IMR-90 (cell line): ENCODE measurements around the gene BCO2. TPM values are rescaled to one million over a fixed set of nuclear protein-coding genes. Genes with fewer than 3 reads are reported as not detected.

Source experiments
- ATAC-seq: fragments of 200-7000 bp; cut with Tn5 transposase; 2 replicates; pipeline ENCODE4 v1.9.1; 2020; ENCODE audit warnings: low read depth, mild to moderate bottlenecking, moderate library complexity
- BruUV-seq: library from RNA; stranded (reverse); fragments of 400-500 nt; replicated peaks from 2 replicates; lab custom pipeline; 2021; lab: Mats Ljungman, UMichigan
- CTCF ChIA-PET: fragments of 300-600 bp; formaldehyde crosslinking; extraction: SDS; loops from one replicate; lab custom pipeline; 2021; ENCODE audit warnings: antibody characterized with exemption; lab: Yijun Ruan, JAX
- POLR2A ChIA-PET: fragments of 300-600 bp; sonication (Branson Sonifier 250); formaldehyde crosslinking; loops from one replicate; lab custom pipeline; 2022; ENCODE audit warnings: antibody characterized with exemption; ENCODE audit not compliant: unreplicated experiment; lab: Charles Lee
- DNase-seq: peaks from one replicate; pipeline ENCODE4 v3.0.0; 2013
- H2AFZ ChIP-seq: replicated peaks from 2 replicates; pipeline ENCODE3; 2013; ENCODE audit warnings: low read length, mild to moderate bottlenecking; ENCODE audit not compliant: poor library complexity
- H2AK5ac ChIP-seq: 2 replicates; pipeline ENCODE4 v1.6.1; 2013; ENCODE audit warnings: low read depth, low read length, inconsistent platforms
- H2AK9ac ChIP-seq: replicated peaks from 2 replicates; pipeline ENCODE3; 2013; ENCODE audit warnings: mild to moderate bottlenecking, low read depth, low read length, moderate library complexity; ENCODE audit not compliant: poor library complexity
- H2BK120ac ChIP-seq: 2 replicates; pipeline ENCODE4 v1.6.1; 2013; ENCODE audit warnings: low read depth, low read length, inconsistent platforms
- H2BK15ac ChIP-seq: 3 replicates; pipeline ENCODE4 v1.6.1; 2013; ENCODE audit warnings: low read depth, low read length, inconsistent platforms
- H2BK20ac ChIP-seq: 2 replicates; pipeline ENCODE4 v1.6.1; 2013; ENCODE audit warnings: low read depth, mild to moderate bottlenecking, inconsistent platforms, low read length, moderate library complexity
- H2BK5ac ChIP-seq: 2 replicates; pipeline ENCODE4 v1.6.1; 2013; ENCODE audit warnings: mild to moderate bottlenecking, low read depth, low read length, inconsistent platforms; ENCODE audit not compliant: poor library complexity, severe bottlenecking
- H3K14ac ChIP-seq: replicated peaks from 2 replicates; pipeline ENCODE4 v1.6.1; 2013; ENCODE audit warnings: low read depth, low read length, inconsistent platforms
- H3K18ac ChIP-seq: 2 replicates; pipeline ENCODE4 v1.6.1; 2013; ENCODE audit warnings: low read depth, low read length, control low read depth
- H3K23ac ChIP-seq: 2 replicates; pipeline ENCODE4 v1.6.1; 2013; ENCODE audit warnings: low read depth, low read length, inconsistent platforms
- H3K27ac ChIP-seq: 2 replicates; pipeline ENCODE4 v1.5.1; 2013; ENCODE audit warnings: mild to moderate bottlenecking, control low read depth, low read length; ENCODE audit not compliant: insufficient read depth
- H3K27me3 ChIP-seq: 2 replicates; pipeline ENCODE4 v1.6.1; 2013; ENCODE audit warnings: low read length; ENCODE audit not compliant: control insufficient read depth, insufficient read depth
- H3K36me3 ChIP-seq: 2 replicates; pipeline ENCODE4 v1.6.1; 2013; ENCODE audit warnings: low read length, mixed read lengths; ENCODE audit not compliant: control insufficient read depth, insufficient read depth
- H3K4ac ChIP-seq: 2 replicates; pipeline ENCODE4 v1.6.1; 2013; ENCODE audit warnings: low read depth, low read length, inconsistent platforms
- H3K4me1 ChIP-seq: 2 replicates; pipeline ENCODE4 v1.6.1; 2013; ENCODE audit warnings: low read length, mixed read lengths; ENCODE audit not compliant: control insufficient read depth, insufficient read depth
- H3K4me2 ChIP-seq: 2 replicates; pipeline ENCODE4 v1.6.1; 2013; ENCODE audit warnings: low read depth, mild to moderate bottlenecking, control low read depth, low read length, moderate library complexity
- H3K4me3 ChIP-seq: 2 replicates; pipeline ENCODE4 v1.5.1; 2013; ENCODE audit warnings: low read depth, mild to moderate bottlenecking, control low read depth, low read length, moderate library complexity; ENCODE audit not compliant: insufficient read depth
- H3K56ac ChIP-seq: 2 replicates; pipeline ENCODE4 v1.6.1; 2013; ENCODE audit warnings: low read length, inconsistent platforms; ENCODE audit not compliant: insufficient read depth; ENCODE audit errors: extremely low read depth
- H3K79me1 ChIP-seq, 2 experiments: 2 replicates each; pipeline ENCODE4 v1.6.1; 2013; ENCODE audit warnings: low read length in 2 of 2, inconsistent platforms in 1 of 2, low read depth in 1 of 2
- H3K9ac ChIP-seq: 2 replicates; pipeline ENCODE4 v1.6.1; 2013; ENCODE audit warnings: low read depth, low read length, control low read depth
- H3K9me1 ChIP-seq: 2 replicates; pipeline ENCODE4 v1.6.1; 2013; ENCODE audit warnings: low read length, inconsistent platforms; ENCODE audit not compliant: insufficient read depth
- H3K9me3 ChIP-seq: 2 replicates; pipeline ENCODE4 v1.6.1; 2013; ENCODE audit warnings: low read length; ENCODE audit not compliant: control insufficient read depth, insufficient read depth
- H4K20me1 ChIP-seq: 2 replicates; pipeline ENCODE4 v1.6.1; 2013; ENCODE audit warnings: low read length, inconsistent platforms; ENCODE audit not compliant: insufficient read depth
- H4K5ac ChIP-seq: 2 replicates; pipeline ENCODE4 v1.6.1; 2013; ENCODE audit warnings: mild to moderate bottlenecking, low read depth, low read length, control low read depth
- H4K8ac ChIP-seq, 2 experiments: 2 replicates each; pipeline ENCODE4 v1.6.1; 2013; ENCODE audit warnings: low read depth in 2 of 2, low read length in 2 of 2, control low read depth in 1 of 2, inconsistent platforms in 1 of 2
- H4K91ac ChIP-seq: 2 replicates; pipeline ENCODE4 v1.6.1; 2013; ENCODE audit warnings: low read depth, low read length, inconsistent platforms; ENCODE audit not compliant: insufficient read depth
- BHLHE40 ChIP-seq: fragments of 150-350 bp; IDR thresholded peaks from 2 replicates; pipeline ENCODE4 v1.6.1; 2016; ENCODE audit warnings: mild to moderate bottlenecking, low read depth, low read length
- CEBPB ChIP-seq: IDR thresholded peaks from 2 replicates; pipeline ENCODE4 v1.6.1; 2012; ENCODE audit warnings: low read depth, low read length, improper control_type of control experiment
- CHD1 ChIP-seq: IDR thresholded peaks from 2 replicates; pipeline ENCODE4 v1.6.1; 2012; ENCODE audit warnings: low read depth, low read length, improper control_type of control experiment
- CTCF ChIP-seq: conservative IDR thresholded peaks from 2 replicates; pipeline ENCODE4 v1.5.1; 2012; ENCODE audit warnings: mild to moderate bottlenecking, low read depth, low read length, improper control_type of control experiment
- FOS ChIP-seq: fragments of 150-350 bp; IDR thresholded peaks from 2 replicates; pipeline ENCODE4 v1.6.1; 2016; ENCODE audit warnings: low read depth, low read length
- MAFK ChIP-seq: IDR thresholded peaks from 2 replicates; pipeline ENCODE4 v1.6.1; 2012; ENCODE audit warnings: low read depth, low read length, improper control_type of control experiment
- MAZ ChIP-seq: IDR thresholded peaks from 2 replicates; pipeline ENCODE4 v1.6.1; 2012; ENCODE audit warnings: low read depth, mild to moderate bottlenecking, low read length, improper control_type of control experiment, moderate library complexity, borderline replicate concordance
- MXI1 ChIP-seq: IDR thresholded peaks from 2 replicates; pipeline ENCODE4 v1.6.1; 2012; ENCODE audit warnings: low read depth, mild to moderate bottlenecking, low read length, moderate library complexity, borderline replicate concordance
- NFE2L2 ChIP-seq: fragments of 150-350 bp; IDR thresholded peaks from 2 replicates; pipeline ENCODE4 v1.6.1; 2016; ENCODE audit warnings: low read depth, mild to moderate bottlenecking, low read length
- POLR2A ChIP-seq: IDR thresholded peaks from 2 replicates; pipeline ENCODE4 v1.6.1; 2012; ENCODE audit warnings: mild to moderate bottlenecking, low read depth, low read length
- RAD21 ChIP-seq: IDR thresholded peaks from 2 replicates; pipeline ENCODE4 v1.6.1; 2012; ENCODE audit warnings: low read length, improper control_type of control experiment
- RCOR1 ChIP-seq: IDR thresholded peaks from 2 replicates; pipeline ENCODE4 v1.6.1; 2012; ENCODE audit warnings: mild to moderate bottlenecking, low read length, improper control_type of control experiment; ENCODE audit not compliant: insufficient replicate concordance
- RFX5 ChIP-seq: IDR thresholded peaks from 2 replicates; pipeline ENCODE4 v1.8.0; 2012; ENCODE audit warnings: low read depth, mild to moderate bottlenecking, low read length, moderate library complexity
- SMC3 ChIP-seq: fragments of 150-350 bp; IDR thresholded peaks from 2 replicates; pipeline ENCODE4 v1.6.1; 2016; ENCODE audit warnings: low read depth, mild to moderate bottlenecking, antibody characterized with exemption, low read length, moderate library complexity
- USF2 ChIP-seq: fragments of 150-350 bp; IDR thresholded peaks from 2 replicates; pipeline ENCODE4 v1.6.1; 2017; ENCODE audit warnings: mild to moderate bottlenecking, antibody characterized with exemption, low read length, low read depth
- WGBS, 2 experiments: methylation state at CpG; one replicate each; pipeline versions ENCODE4 v1.1.5 to v1.1.7; 2013; ENCODE audit warnings: missing lambda C conversion rate in 2 of 2; ENCODE audit not compliant: insufficient read length in 1 of 2; ENCODE audit errors: extremely low coverage in 2 of 2; 5-methylcytosine and 5-hydroxymethylcytosine counted together
- dilution Hi-C: fragments of 300-500 bp; cut with HindIII; formaldehyde crosslinking; loops from one replicate; pipeline ENCODE4 v1.14.3; 2018; ENCODE audit warnings: low sequenced_read_pairs; ENCODE audit not compliant: unreplicated experiment
- in situ Hi-C: fragments of 300-500 bp; cut with MboI; formaldehyde crosslinking; loops from 3 replicates; pipeline ENCODE4 v1.14.3; 2019; ENCODE audit warnings: low sequenced_read_pairs, inconsistent platforms, mixed read lengths
- intact Hi-C: fragments of 100-400 bp; cut with micrococcal nuclease; formaldehyde crosslinking; loops from 2 replicates; pipeline ENCODE4 v1.10.0; 2022
- polyA plus RNA-seq, 3 experiments: library from polyadenylated mRNA; depleted of rRNA; stranded (reverse); fragments of >200 nt; gene quantifications; 2 replicates each; pipeline ENCODE4 v1.2.3, GENCODE V29; 2012; ENCODE audit warnings: low replicate concordance in 1 of 3
- total RNA-seq: library from RNA; depleted of rRNA; stranded (reverse); fragments of >200 nt; gene quantifications from 2 replicates; pipeline ENCODE4 v1.2.3, GENCODE V29; 2012
- TF ChIP-seq, protein P1 (sequence below): fragments of 150-350 bp; IDR thresholded peaks from 2 replicates; pipeline ENCODE4 v1.6.1; 2016; ENCODE audit warnings: low read depth, mild to moderate bottlenecking, low read length, moderate library complexity, borderline replicate concordance

Gene BCO2
- total and polyA plus RNA-seq, 2 of the 4 experiments (the other 2 are of a cell fraction): 0.18 to 0.68 TPM

GRCh38 chr11:112176077-112176476, 765 bp downstream of the BCO2 start:
- H3K18ac ChIP-seq: no peak overlapping the region
- TF ChIP-seq, protein P1, sequence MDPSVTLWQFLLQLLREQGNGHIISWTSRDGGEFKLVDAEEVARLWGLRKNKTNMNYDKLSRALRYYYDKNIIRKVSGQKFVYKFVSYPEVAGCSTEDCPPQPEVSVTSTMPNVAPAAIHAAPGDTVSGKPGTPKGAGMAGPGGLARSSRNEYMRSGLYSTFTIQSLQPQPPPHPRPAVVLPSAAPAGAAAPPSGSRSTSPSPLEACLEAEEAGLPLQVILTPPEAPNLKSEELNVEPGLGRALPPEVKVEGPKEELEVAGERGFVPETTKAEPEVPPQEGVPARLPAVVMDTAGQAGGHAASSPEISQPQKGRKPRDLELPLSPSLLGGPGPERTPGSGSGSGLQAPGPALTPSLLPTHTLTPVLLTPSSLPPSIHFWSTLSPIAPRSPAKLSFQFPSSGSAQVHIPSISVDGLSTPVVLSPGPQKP: no peak
- TF ChIP-seq SMC3 (no peak), USF2 (no peak), MAZ (no peak), NFE2L2 (no peak), CEBPB (no peak), RFX5 (no peak), CHD1 (no peak), MAFK (no peak), CTCF (no peak), BHLHE40 (no peak), RCOR1 (no peak), FOS (no peak), RAD21 (no peak), POLR2A (no peak), MXI1 (no peak)
- no peaks in the 10 kb centered on the region for H3K9me1 ChIP-seq
- H2BK5ac ChIP-seq: no peak overlapping the region
- no peak overlapping the region for H3K27ac ChIP-seq
- H2AFZ ChIP-seq: no peak overlapping the region
- H2BK15ac ChIP-seq: no peak overlapping the region
- H3K56ac ChIP-seq: no peak overlapping the region
- ATAC-seq: no peak
- ChIA-PET CTCF (interaction anchor here (0.9 to 1.4 kb wide), 3 partner anchors 13 to 79 kb away, joined by 3 to 13 read pairs (median 4); no protein-coding TSS in a partner anchor), POLR2A (no interaction called here)
- H3K9ac ChIP-seq: no peak overlapping the region
- no peaks in the 10 kb centered on the region for H3K9me3 ChIP-seq
- dilution Hi-C loops: no loop called here
- no peaks in the 10 kb centered on the region for H4K20me1 ChIP-seq
- BruUV-seq: no TSS peak
- no peak overlapping the region for H2BK120ac ChIP-seq
- H4K8ac ChIP-seq: no peak overlapping the region
- no peak overlapping the region for H2AK5ac ChIP-seq
- H3K23ac ChIP-seq: no peak overlapping the region
- no CpG with 5 or more reads among the region's 1 CpG for WGBS, 2 experiments
- intact Hi-C loops: loop anchor here (5.0 kb wide), 1 partner anchor 36 kb away; no protein-coding TSS in a partner anchor
- H3K79me1 ChIP-seq: no peaks in the 10 kb centered on the region
- no peak overlapping the region for H2BK20ac ChIP-seq
- H2AK9ac ChIP-seq: no peak overlapping the region
- no peak overlapping the region for H4K5ac ChIP-seq
- H4K91ac ChIP-seq: no peak overlapping the region
- peaks cover 4% of the 10 kb centered on the region; the same call in 1 of the 2 replicates for H3K4me1 ChIP-seq
- peaks cover 3% of the 10 kb centered on the region; the same call in 1 of the 2 replicates for H3K27me3 ChIP-seq
- H3K4me3 ChIP-seq: no peak overlapping the region
- no peak overlapping the region for H3K4me2 ChIP-seq
- no peak for DNase-seq
- in situ Hi-C loops: no loop called here
- no peaks in the 10 kb centered on the region for H3K36me3 ChIP-seq
- no peak overlapping the region for H3K4ac ChIP-seq
- no peak overlapping the region for H3K14ac ChIP-seq
